HepG2 (cell line): ENCODE data around the gene AADAT. TPM values are rescaled to one million over a fixed set of nuclear protein-coding genes. Genes with fewer than 3 reads are reported as not detected.

Experiments
- ATAC-seq: fragments of 200-7000 bp; cut with Tn5 transposase; 3 replicates; pipeline ENCODE4 v1.9.1; 2020; ENCODE audit warnings: mild to moderate bottlenecking, moderate library complexity
- BruUV-seq: library from RNA; stranded (reverse); fragments of 400-500 nt; replicated peaks from 2 replicates; lab custom pipeline; 2021; lab: Mats Ljungman, UMichigan
- CTCF ChIA-PET: fragments of 300-600 bp; formaldehyde crosslinking; extraction: SDS; loops from one replicate; lab custom pipeline; 2021; ENCODE audit warnings: low total read pairs, inconsistent platforms, low intra/inter-chr PET ratio; lab: Yijun Ruan, JAX
- POLR2A ChIA-PET: fragments of 350-600 bp; sonication (Branson Sonifier 250); formaldehyde crosslinking; loops from one replicate; lab custom pipeline; 2020; ENCODE audit warnings: antibody characterized with exemption, inconsistent platforms; lab: Yijun Ruan, JAX
- DNase-seq: peaks from one replicate; pipeline ENCODE4 v3.0.0-alpha.2; 2015; ENCODE audit warnings: low spot score
- FAIRE-seq: peaks from 3 replicates; lab custom pipeline; 2011; peaks lifted over from hg19 to GRCh38; lab: Jason Lieb, UNC
- H2AFZ ChIP-seq: one replicate; pipeline ENCODE4 v1.6.1; 2011; ENCODE audit warnings: low read length, inconsistent platforms
- H3K27ac ChIP-seq: fragments of 300-600 bp; 3 replicates; pipeline ENCODE4 v1.8.0; 2011; ENCODE audit warnings: mixed run types, mild to moderate bottlenecking, mixed read lengths, low read length, inconsistent platforms; ENCODE audit not compliant: insufficient read depth; ENCODE audit errors: extremely low read length
- H3K27me3 ChIP-seq, 2 experiments: fragments of 200-600 bp in 1 of 2; 2 replicates in 1 of 2; 3 replicates in 1 of 2; pipeline versions ENCODE4 v1.6.0 to v1.8.0; 2011; ENCODE audit warnings: low read length in 2 of 2, mild to moderate bottlenecking in 2 of 2, moderate library complexity in 2 of 2, inconsistent platforms in 1 of 2; ENCODE audit not compliant: insufficient read depth in 2 of 2, control insufficient read depth in 1 of 2
- H3K36me3 ChIP-seq, 2 experiments: fragments of 200-600 bp in 1 of 2; replicated peaks in 1 of 2; 2 replicates in 1 of 2; 3 replicates in 1 of 2; pipeline versions ENCODE4 v1.5.1 to v1.8.0; 2011; ENCODE audit warnings: low read length in 2 of 2, inconsistent platforms in 1 of 2; ENCODE audit not compliant: insufficient read depth in 2 of 2, control insufficient read depth in 1 of 2
- H3K4me1 ChIP-seq: 2 replicates; pipeline ENCODE4 v1.5.1; 2012; ENCODE audit warnings: low read length, inconsistent platforms; ENCODE audit not compliant: insufficient read depth
- H3K4me2 ChIP-seq: 2 replicates; pipeline ENCODE4 v1.6.0; 2011; ENCODE audit warnings: low read depth, low read length, inconsistent platforms
- H3K4me3 ChIP-seq, 3 experiments: fragments of 200-600 bp in 1 of 3; sonication (generic), shearing (Covaris generic) in 1 of 3; replicated peaks in 1 of 3; 2 replicates each; pipeline ENCODE4 v1.5.1; 2011 to 2016; ENCODE audit warnings: low read length in 3 of 3, inconsistent platforms in 2 of 3, low read depth in 2 of 3, mild to moderate bottlenecking in 2 of 3, control low read depth in 1 of 3, mixed read lengths in 1 of 3; ENCODE audit not compliant: insufficient read depth in 1 of 3
- H3K79me2 ChIP-seq: one replicate; pipeline ENCODE4 v1.6.1; 2011; ENCODE audit warnings: low read length, inconsistent platforms; ENCODE audit not compliant: insufficient read depth
- H3K9ac ChIP-seq: 2 replicates; pipeline ENCODE4 v1.6.0; 2011; ENCODE audit warnings: mild to moderate bottlenecking, low read depth, low read length, inconsistent platforms; ENCODE audit not compliant: insufficient read depth
- H3K9me3 ChIP-seq: 2 replicates; pipeline ENCODE4 v1.5.1; 2012; ENCODE audit warnings: mild to moderate bottlenecking, low read length
- H4K20me1 ChIP-seq: 2 replicates; pipeline ENCODE4 v1.6.0; 2011; ENCODE audit warnings: inconsistent platforms, mild to moderate bottlenecking, low read length, moderate library complexity; ENCODE audit not compliant: insufficient read depth
- HMG20B ChIP-seq: conservative IDR thresholded peaks from 2 replicates; pipeline ENCODE4 v1.6.1; 2016; ENCODE audit warnings: missing genetic modification reagents, missing compliant biosample characterization
- MEF2D ChIP-seq: sonication (generic); formaldehyde crosslinking; IDR thresholded peaks from 2 replicates; pipeline ENCODE4 v1.5.1; 2020; ENCODE audit warnings: mild to moderate bottlenecking, missing genetic modification reagents
- SRSF9 ChIP-seq: fragments of 200-400 bp; formaldehyde crosslinking; IDR thresholded peaks from 2 replicates; pipeline ENCODE4 v1.6.1; 2018; ENCODE audit warnings: borderline replicate concordance, mild to moderate bottlenecking, low read depth, low read length; ENCODE audit not compliant: insufficient read depth, poor library complexity, severe bottlenecking
- ZNF766 ChIP-seq: sonication (generic); formaldehyde crosslinking; IDR thresholded peaks from 2 replicates; pipeline ENCODE4 v1.5.0; 2020; ENCODE audit warnings: missing genetic modification reagents, borderline replicate concordance
- WGBS: methylation state at CpG from one replicate; pipeline ENCODE4 v1.1.6; 2017; ENCODE audit warnings: low lambda C conversion rate; 5-methylcytosine and 5-hydroxymethylcytosine counted together
- in situ Hi-C: cut with HindIII; loops from 2 replicates; pipeline ENCODE4 v1.10.0; 2017; ENCODE audit warnings: low pct_unique_long_range_greater_than_20kb; ENCODE audit not compliant: extremely low pct_ligation_motif_present
- intact Hi-C: fragments of 100-400 bp; cut with micrococcal nuclease; formaldehyde crosslinking; loops from one replicate; pipeline ENCODE4 v1.10.0; 2022; ENCODE audit not compliant: unreplicated experiment
- polyA plus RNA-seq, 8 experiments: library from polyadenylated mRNA; depleted of rRNA in 3 of 8; stranded (reverse) in 7 of 8; unstranded in 1 of 8; fragments of >200 nt; fragmentation: Illumina TruSeq in 4 of 8; extraction: Trizol in 4 of 8; gene quantifications; 2 replicates each; pipeline versions ENCODE4 v1.2.1 to v1.2.3, GENCODE V29; 2011 to 2016; ENCODE audit warnings: low read depth in 4 of 8, missing spikeins in 1 of 8, mixed read lengths in 1 of 8; ENCODE audit not compliant: insufficient read depth in 1 of 8
- total RNA-seq, 5 experiments: library from RNA; depleted of rRNA; stranded (reverse); fragments of >200 nt; fragmentation: Illumina TruSeq; extraction: Trizol; gene quantifications; 2 replicates each; pipeline ENCODE4 v1.2.3, GENCODE V29; 2016; ENCODE audit warnings: low read depth in 1 of 5
- TF ChIP-seq, protein P1 (sequence below): sonication (generic); formaldehyde crosslinking; IDR thresholded peaks from 2 replicates; pipeline ENCODE4 v1.4.0; 2020; ENCODE audit warnings: missing genetic modification reagents
- TF ChIP-seq, protein P2 (sequence below): sonication (generic); formaldehyde crosslinking; IDR thresholded peaks from 2 replicates; pipeline ENCODE4 v1.8.1; 2023; ENCODE audit warnings: mild to moderate bottlenecking, inconsistent platforms, moderate library complexity, missing genetic modification reagents, borderline replicate concordance
- TF ChIP-seq, protein P3 (sequence below): sonication (generic); formaldehyde crosslinking; IDR thresholded peaks from 2 replicates; pipeline ENCODE4 v1.4.0; 2020; ENCODE audit warnings: mild to moderate bottlenecking, missing genetic modification reagents

Gene AADAT
- total and polyA plus RNA-seq, 2 of the 13 experiments (the other 11 are each of a cell fraction or from before 2014, with no cell fraction given): 6.1 to 9.1 TPM

DNA sequence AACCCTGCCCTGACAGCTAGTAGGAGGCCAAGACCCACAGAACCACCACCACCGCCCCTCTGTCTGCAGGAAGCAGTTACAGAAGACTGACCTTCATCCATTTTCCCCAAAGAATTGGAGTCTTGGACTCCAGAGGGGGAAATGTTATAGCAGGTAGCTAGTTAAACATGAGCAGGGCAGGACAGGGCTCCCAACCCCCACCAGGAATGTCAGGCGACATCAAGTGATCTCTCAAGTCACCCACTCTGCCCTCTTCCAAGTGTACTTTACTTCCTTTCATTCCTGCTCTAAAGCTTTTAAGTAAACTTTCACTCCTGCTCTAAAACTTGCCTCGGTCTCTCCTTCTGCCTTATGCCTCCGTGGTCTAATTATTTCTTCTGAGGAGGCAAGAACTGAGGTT, 17.1 kb upstream of the AADAT start:
- DNase-seq (no peak), FAIRE-seq (no peak), ATAC-seq (no peak)
- Histone ChIP-seq H3K4me2 (no peak overlapping the region), H3K9ac (no peak overlapping the region), H3K27ac (no peak overlapping the region), H3K79me2 (no peaks in the 10 kb centered on the region), H2AFZ (no peak overlapping the region), H3K4me1 (peaks cover 11% of the 10 kb centered on the region), H3K27me3 (no peaks in the 10 kb centered on the region), H3K36me3 (no peaks in the 10 kb centered on the region), H4K20me1 (no peaks in the 10 kb centered on the region), H3K9me3 (no peaks in the 10 kb centered on the region), H3K4me3 (no peak overlapping the region)
- ChIA-PET POLR2A (no interaction called here), CTCF (no interaction called here)
- TF ChIP-seq, protein P1, sequence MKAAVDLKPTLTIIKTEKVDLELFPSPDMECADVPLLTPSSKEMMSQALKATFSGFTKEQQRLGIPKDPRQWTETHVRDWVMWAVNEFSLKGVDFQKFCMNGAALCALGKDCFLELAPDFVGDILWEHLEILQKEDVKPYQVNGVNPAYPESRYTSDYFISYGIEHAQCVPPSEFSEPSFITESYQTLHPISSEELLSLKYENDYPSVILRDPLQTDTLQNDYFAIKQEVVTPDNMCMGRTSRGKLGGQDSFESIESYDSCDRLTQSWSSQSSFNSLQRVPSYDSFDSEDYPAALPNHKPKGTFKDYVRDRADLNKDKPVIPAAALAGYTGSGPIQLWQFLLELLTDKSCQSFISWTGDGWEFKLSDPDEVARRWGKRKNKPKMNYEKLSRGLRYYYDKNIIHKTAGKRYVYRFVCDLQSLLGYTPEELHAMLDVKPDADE (CRISPR knock-in tag): no peak
- TF ChIP-seq, protein P2, sequence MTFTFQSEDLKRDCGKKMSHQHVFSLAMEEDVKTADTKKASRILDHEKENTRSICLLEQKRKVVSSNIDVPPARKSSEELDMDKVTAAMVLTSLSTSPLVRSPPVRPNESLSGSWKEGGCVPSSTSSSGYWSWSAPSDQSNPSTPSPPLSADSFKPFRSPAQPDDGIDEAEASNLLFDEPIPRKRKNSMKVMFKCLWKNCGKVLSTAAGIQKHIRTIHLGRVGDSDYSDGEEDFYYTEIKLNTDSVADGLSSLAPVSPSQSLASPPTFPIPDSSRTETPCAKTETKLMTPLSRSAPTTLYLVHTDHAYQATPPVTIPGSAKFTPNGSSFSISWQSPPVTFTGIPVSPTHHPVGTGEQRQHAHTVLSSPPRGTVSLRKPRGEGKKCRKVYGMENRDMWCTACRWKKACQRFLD: no peak
- TF ChIP-seq HMG20B (CRISPR knock-in tag) (no peak), MEF2D (CRISPR knock-in tag) (no peak), SRSF9 (no peak), ZNF766 (CRISPR knock-in tag) (no peak)
- TF ChIP-seq, protein P3, sequence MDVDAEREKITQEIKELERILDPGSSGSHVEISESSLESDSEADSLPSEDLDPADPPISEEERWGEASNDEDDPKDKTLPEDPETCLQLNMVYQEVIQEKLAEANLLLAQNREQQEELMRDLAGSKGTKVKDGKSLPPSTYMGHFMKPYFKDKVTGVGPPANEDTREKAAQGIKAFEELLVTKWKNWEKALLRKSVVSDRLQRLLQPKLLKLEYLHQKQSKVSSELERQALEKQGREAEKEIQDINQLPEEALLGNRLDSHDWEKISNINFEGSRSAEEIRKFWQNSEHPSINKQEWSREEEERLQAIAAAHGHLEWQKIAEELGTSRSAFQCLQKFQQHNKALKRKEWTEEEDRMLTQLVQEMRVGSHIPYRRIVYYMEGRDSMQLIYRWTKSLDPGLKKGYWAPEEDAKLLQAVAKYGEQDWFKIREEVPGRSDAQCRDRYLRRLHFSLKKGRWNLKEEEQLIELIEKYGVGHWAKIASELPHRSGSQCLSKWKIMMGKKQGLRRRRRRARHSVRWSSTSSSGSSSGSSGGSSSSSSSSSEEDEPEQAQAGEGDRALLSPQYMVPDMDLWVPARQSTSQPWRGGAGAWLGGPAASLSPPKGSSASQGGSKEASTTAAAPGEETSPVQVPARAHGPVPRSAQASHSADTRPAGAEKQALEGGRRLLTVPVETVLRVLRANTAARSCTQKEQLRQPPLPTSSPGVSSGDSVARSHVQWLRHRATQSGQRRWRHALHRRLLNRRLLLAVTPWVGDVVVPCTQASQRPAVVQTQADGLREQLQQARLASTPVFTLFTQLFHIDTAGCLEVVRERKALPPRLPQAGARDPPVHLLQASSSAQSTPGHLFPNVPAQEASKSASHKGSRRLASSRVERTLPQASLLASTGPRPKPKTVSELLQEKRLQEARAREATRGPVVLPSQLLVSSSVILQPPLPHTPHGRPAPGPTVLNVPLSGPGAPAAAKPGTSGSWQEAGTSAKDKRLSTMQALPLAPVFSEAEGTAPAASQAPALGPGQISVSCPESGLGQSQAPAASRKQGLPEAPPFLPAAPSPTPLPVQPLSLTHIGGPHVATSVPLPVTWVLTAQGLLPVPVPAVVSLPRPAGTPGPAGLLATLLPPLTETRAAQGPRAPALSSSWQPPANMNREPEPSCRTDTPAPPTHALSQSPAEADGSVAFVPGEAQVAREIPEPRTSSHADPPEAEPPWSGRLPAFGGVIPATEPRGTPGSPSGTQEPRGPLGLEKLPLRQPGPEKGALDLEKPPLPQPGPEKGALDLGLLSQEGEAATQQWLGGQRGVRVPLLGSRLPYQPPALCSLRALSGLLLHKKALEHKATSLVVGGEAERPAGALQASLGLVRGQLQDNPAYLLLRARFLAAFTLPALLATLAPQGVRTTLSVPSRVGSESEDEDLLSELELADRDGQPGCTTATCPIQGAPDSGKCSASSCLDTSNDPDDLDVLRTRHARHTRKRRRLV (CRISPR knock-in tag): no peak
- WGBS: 5% methylated on average over 4 of the region's 4 CpGs
- intact Hi-C loops: no loop called here
- in situ Hi-C loops: no loop called here
- no TSS peak for BruUV-seq
